ENCODE data around the gene SIDT1.

GRCh38 chr3:113630956-113631542 lies 98.7 kb downstream of the SIDT1 start:
- TF ChIP-seq, protein P1, sequence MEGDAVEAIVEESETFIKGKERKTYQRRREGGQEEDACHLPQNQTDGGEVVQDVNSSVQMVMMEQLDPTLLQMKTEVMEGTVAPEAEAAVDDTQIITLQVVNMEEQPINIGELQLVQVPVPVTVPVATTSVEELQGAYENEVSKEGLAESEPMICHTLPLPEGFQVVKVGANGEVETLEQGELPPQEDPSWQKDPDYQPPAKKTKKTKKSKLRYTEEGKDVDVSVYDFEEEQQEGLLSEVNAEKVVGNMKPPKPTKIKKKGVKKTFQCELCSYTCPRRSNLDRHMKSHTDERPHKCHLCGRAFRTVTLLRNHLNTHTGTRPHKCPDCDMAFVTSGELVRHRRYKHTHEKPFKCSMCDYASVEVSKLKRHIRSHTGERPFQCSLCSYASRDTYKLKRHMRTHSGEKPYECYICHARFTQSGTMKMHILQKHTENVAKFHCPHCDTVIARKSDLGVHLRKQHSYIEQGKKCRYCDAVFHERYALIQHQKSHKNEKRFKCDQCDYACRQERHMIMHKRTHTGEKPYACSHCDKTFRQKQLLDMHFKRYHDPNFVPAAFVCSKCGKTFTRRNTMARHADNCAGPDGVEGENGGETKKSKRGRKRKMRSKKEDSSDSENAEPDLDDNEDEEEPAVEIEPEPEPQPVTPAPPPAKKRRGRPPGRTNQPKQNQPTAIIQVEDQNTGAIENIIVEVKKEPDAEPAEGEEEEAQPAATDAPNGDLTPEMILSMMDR (IDR thresholded peaks at IDR 0.05; ENCODE audit: insufficient read depth, low read length, poor library complexity, severe bottlenecking): no peak
- TF ChIP-seq EZH2phosphoT487 (conservative IDR thresholded peaks at IDR 0.05; ENCODE audit: low read length): no peak

Measured in SU-DHL-6 (cell line).